HUES64 (cell line): ENCODE results near the gene FBRSL1.

Source experiments
- H3K27ac ChIP-seq: 2 replicates; pipeline ENCODE4 v1.7.0; 2013; ENCODE audit warnings: low read depth, low read length, inconsistent platforms
- H3K27me3 ChIP-seq: 2 replicates; pipeline ENCODE4 v1.6.1; 2013; ENCODE audit warnings: mild to moderate bottlenecking, low read length; ENCODE audit not compliant: insufficient read depth
- H3K36me3 ChIP-seq: 2 replicates; pipeline ENCODE4 v1.6.1; 2013; ENCODE audit warnings: mild to moderate bottlenecking, low read length; ENCODE audit not compliant: insufficient read depth
- H3K4me1 ChIP-seq: 2 replicates; pipeline ENCODE4 v1.6.1; 2013; ENCODE audit warnings: mild to moderate bottlenecking, low read length, moderate library complexity; ENCODE audit not compliant: insufficient read depth
- H3K4me3 ChIP-seq: 2 replicates; pipeline ENCODE4 v1.5.1; 2013; ENCODE audit warnings: mild to moderate bottlenecking, low read length, moderate library complexity
- H3K9ac ChIP-seq: 2 replicates; pipeline ENCODE4 v1.6.1; 2013; ENCODE audit warnings: mild to moderate bottlenecking, low read depth, low read length
- H3K9me3 ChIP-seq: 2 replicates; pipeline ENCODE4 v1.6.1; 2013; ENCODE audit warnings: low read depth, low read length; ENCODE audit not compliant: insufficient read depth
- WGBS: fragments of 150-250, 120-280 bp; methylation state at CpG from one replicate; pipeline ENCODE4 v1.1.7; 2013; ENCODE audit warnings: missing lambda C conversion rate; 5-methylcytosine and 5-hydroxymethylcytosine counted together

The FBRSL1 gene

DNA sequence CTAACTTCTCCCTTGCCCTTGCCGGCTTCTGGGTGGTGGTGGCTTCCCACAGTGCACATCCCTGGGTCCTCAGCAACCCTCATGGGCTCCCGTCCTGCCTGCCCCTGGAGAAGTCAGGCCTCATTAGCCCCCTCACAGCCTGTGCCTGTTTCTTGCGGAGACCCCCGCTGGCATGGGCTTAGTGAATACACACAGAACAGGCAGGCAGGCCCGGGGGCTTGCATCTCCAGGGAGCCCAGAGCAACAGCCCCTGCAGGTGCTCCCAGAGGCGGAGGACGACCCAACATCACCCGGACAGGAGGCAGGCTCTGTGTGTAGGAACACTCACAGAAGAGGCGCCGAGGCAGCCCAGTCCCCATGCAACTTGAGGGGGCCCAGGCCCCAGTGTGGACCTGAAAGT, 25.1 kb upstream of the FBRSL1 start:
- Histone ChIP-seq H3K27me3 (peaks cover 27% of the 10 kb centered on the region), H3K27ac (no peak overlapping the region), H3K9ac (no peak overlapping the region), H3K9me3 (peaks cover 38% of the 10 kb centered on the region), H3K36me3 (no peaks in the 10 kb centered on the region), H3K4me1 (no peaks in the 10 kb centered on the region), H3K4me3 (no peak overlapping the region)
- 83% methylated on average over 10 of the region's 10 CpGs for WGBS

- WGBS: 69% methylated on average over 16 of the region's 17 CpGs
Measured at GRCh38 chr12:132465269-132466190, 24.4 kb upstream of the FBRSL1 start.

GRCh38 chr12:132466241-132467201, 23.4 kb upstream of the FBRSL1 start:
- H3K36me3 ChIP-seq: no peaks in the 10 kb centered on the region
- H3K27me3 ChIP-seq: peaks cover 24% of the 10 kb centered on the region
- WGBS: 81% methylated on average over 18 of the region's 18 CpGs
- H3K9ac ChIP-seq: no peak overlapping the region
- no peaks in the 10 kb centered on the region for H3K4me1 ChIP-seq
- H3K4me3 ChIP-seq: no peak overlapping the region
- no peak overlapping the region for H3K27ac ChIP-seq
- H3K9me3 ChIP-seq: peaks cover 39% of the 10 kb centered on the region

More at GRCh38 chr12:132465269-132466190, 24.4 kb upstream of the FBRSL1 start:
- Histone ChIP-seq H3K9ac (no peak overlapping the region), H3K27ac (no peak overlapping the region), H3K4me1 (no peaks in the 10 kb centered on the region), H3K4me3 (no peak overlapping the region), H3K36me3 (no peaks in the 10 kb centered on the region), H3K9me3 (peaks cover 38% of the 10 kb centered on the region), H3K27me3 (peaks cover 27% of the 10 kb centered on the region)

GRCh38 chr12:132467511-132467910, 22.4 kb upstream of the FBRSL1 start:
- WGBS: 88% methylated on average over 13 of the region's 13 CpGs
- Histone ChIP-seq H3K27ac (no peak overlapping the region), H3K4me1 (no peaks in the 10 kb centered on the region), H3K9ac (no peak overlapping the region), H3K4me3 (no peak overlapping the region), H3K27me3 (peaks cover 14% of the 10 kb centered on the region), H3K9me3 (peaks cover 32% of the 10 kb centered on the region), H3K36me3 (no peaks in the 10 kb centered on the region)

GRCh38 chr12:132469423-132469822, 20.5 kb upstream of the FBRSL1 start:
- Histone ChIP-seq H3K9me3 (peaks cover 14% of the 10 kb centered on the region), H3K4me1 (no peaks in the 10 kb centered on the region), H3K27me3 (peaks cover 8% of the 10 kb centered on the region), H3K27ac (peak overlapping the region; percentile 23; the same call in 1 of the 2 replicates), H3K4me3 (peak overlapping the region; percentile 35), H3K9ac (no peak overlapping the region; the same call in 1 of the 2 replicates), H3K36me3 (no peaks in the 10 kb centered on the region)
- 75% methylated on average over 9 of the region's 9 CpGs for WGBS

DNA sequence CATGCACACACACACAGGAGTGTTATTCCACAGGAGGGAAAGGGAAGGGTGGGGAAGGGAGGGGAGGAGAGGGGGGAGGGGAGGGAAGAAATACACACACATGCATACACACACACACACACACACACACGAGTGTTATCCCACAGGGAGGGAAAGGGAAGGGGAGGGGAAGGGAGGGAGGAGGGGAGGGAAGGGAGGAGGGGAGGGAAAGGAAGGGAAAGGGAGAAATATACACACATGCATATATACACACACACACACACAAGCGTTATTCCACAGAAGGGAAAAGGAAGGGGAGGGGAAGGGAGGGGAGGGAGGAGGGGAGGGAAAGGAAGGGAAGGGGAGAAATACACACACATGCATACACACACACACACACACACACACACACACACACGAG, 19.6 kb upstream of the FBRSL1 start:
- H3K4me1 ChIP-seq: no peaks in the 10 kb centered on the region
- H3K36me3 ChIP-seq: no peaks in the 10 kb centered on the region
- H3K4me3 ChIP-seq: no peak overlapping the region
- WGBS: no CpG with 5 or more reads among the region's 3 CpGs
- no peak overlapping the region for H3K27ac ChIP-seq
- no peak overlapping the region for H3K9ac ChIP-seq
- H3K27me3 ChIP-seq: peaks cover 8% of the 10 kb centered on the region
- H3K9me3 ChIP-seq: peaks cover 10% of the 10 kb centered on the region

DNA sequence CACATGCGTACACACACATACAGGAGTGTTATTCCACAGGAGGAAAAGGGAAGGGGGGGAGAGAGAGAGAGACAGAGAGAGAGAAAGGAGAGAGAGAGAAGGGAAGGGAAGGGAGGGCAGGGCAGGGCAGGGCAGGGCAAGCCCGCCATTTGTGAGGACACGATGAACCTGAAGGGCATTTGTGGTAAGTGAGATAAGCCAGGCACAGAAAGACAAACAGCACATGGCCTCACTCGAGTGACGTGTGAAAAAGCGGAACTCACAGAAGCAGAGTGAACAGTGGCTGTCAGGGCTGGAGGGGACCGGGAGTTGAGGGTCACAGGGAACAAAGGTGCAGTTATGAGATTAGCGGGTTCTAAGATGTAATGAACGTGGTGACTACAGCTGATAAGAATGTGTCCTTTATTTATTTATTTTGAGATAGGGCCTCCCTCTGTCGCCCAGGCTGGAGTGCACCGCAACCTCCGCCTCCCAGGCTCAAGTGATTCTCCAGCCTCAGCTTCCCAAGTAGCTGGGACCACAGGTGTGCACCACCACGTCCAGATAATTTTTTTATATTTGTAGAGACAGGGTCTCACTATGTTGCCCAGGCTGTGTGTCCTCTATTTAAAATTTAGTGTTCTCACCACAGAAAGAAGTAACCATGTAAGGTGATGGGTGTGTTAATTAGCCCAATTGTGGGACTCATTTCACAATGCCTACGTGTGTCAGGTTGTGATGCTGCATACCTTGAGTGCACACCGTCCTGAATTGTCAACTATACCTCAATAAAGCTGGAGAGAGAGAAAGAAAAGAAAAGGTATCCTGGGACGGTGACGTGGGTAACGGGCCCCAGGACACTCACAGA, 18.7 kb upstream of the FBRSL1 start:
- 83% methylated on average over 17 of the region's 18 CpGs for WGBS
- Histone ChIP-seq H3K9ac (no peak overlapping the region), H3K27ac (no peak overlapping the region), H3K9me3 (peaks cover 11% of the 10 kb centered on the region), H3K27me3 (peaks cover 8% of the 10 kb centered on the region), H3K4me3 (no peak overlapping the region), H3K4me1 (no peaks in the 10 kb centered on the region), H3K36me3 (no peaks in the 10 kb centered on the region)

- Histone ChIP-seq H3K4me3 (no peak overlapping the region), H3K9ac (no peak overlapping the region), H3K36me3 (no peaks in the 10 kb centered on the region), H3K27ac (no peak overlapping the region), H3K27me3 (peaks cover 8% of the 10 kb centered on the region), H3K4me1 (no peaks in the 10 kb centered on the region), H3K9me3 (peaks cover 9% of the 10 kb centered on the region)
- WGBS: 88% methylated on average over 16 of the region's 16 CpGs
Measured at GRCh38 chr12:132471858-132472255, 18.1 kb upstream of the FBRSL1 start.

- 88% methylated on average over 15 of the region's 15 CpGs for WGBS
Measured at GRCh38 chr12:132472386-132472785, 17.6 kb upstream of the FBRSL1 start.

GRCh38 chr12:132474237-132474741, 15.7 kb upstream of the FBRSL1 start:
- Histone ChIP-seq H3K4me1 (no peaks in the 10 kb centered on the region), H3K4me3 (no peak overlapping the region), H3K9ac (no peak overlapping the region), H3K27me3 (peaks cover 9% of the 10 kb centered on the region), H3K27ac (no peak overlapping the region), H3K9me3 (peaks cover 6% of the 10 kb centered on the region; the same call in 1 of the 2 replicates), H3K36me3 (no peaks in the 10 kb centered on the region)
- WGBS: 92% methylated on average over 21 of the region's 35 CpGs

More at GRCh38 chr12:132472386-132472785, 17.6 kb upstream of the FBRSL1 start:
- Histone ChIP-seq H3K36me3 (no peaks in the 10 kb centered on the region), H3K27me3 (peaks cover 4% of the 10 kb centered on the region), H3K4me1 (no peaks in the 10 kb centered on the region), H3K9ac (no peak overlapping the region), H3K9me3 (peaks cover 9% of the 10 kb centered on the region), H3K4me3 (no peak overlapping the region), H3K27ac (no peak overlapping the region)
